AG04450 (cell line): ENCODE data around the gene PC. TPM values are rescaled to one million over a fixed set of nuclear protein-coding genes. Genes with fewer than 3 reads are reported as not detected.

Source experiments
- CTCF ChIA-PET: fragments of 300-600, 350-600 bp; formaldehyde crosslinking; extraction: SDS; loops from one replicate; lab custom pipeline; 2022; ENCODE audit warnings: antibody characterized with exemption, inconsistent platforms; lab: Charles Lee
- POLR2A ChIA-PET: fragments of 350-600 bp; formaldehyde crosslinking; extraction: SDS; loops from one replicate; lab custom pipeline; 2021; ENCODE audit warnings: antibody characterized with exemption, inconsistent platforms; lab: Yijun Ruan, JAX
- DNase-seq: peaks from one replicate; pipeline ENCODE4 v3.0.0-alpha.2; 2011; ENCODE audit warnings: low read depth, low spot score
- H3K27ac ChIP-seq: one replicate; pipeline ENCODE4 v1.5.1; 2012; ENCODE audit warnings: low read depth, low read length, control low read depth
- H3K27me3 ChIP-seq: one replicate; pipeline ENCODE4 v1.6.0; 2012; ENCODE audit warnings: low read length; ENCODE audit not compliant: control insufficient read depth, insufficient read depth
- H3K4me3 ChIP-seq: 2 replicates; pipeline ENCODE4 v1.5.1; 2011; ENCODE audit warnings: mild to moderate bottlenecking, low read depth, low read length, control low read depth
- H3K9me3 ChIP-seq: 2 replicates; pipeline ENCODE4 v1.5.1; 2012; ENCODE audit warnings: low read length; ENCODE audit not compliant: control insufficient read depth, insufficient read depth
- CTCF ChIP-seq: IDR thresholded peaks from 2 replicates; pipeline ENCODE4 v1.5.1; 2011; ENCODE audit warnings: low read depth, low read length, control low read depth, inconsistent platforms
- polyA plus RNA-seq: library from polyadenylated mRNA; depleted of rRNA; stranded (reverse); fragments of >200 nt; gene quantifications from 2 replicates; pipeline ENCODE4 v1.2.3, GENCODE V29; 2011

The PC gene
- polyA plus RNA-seq, 1 experiment: 12.1 TPM

GRCh38 chr11:66885950-66886440 lies 72.2 kb downstream of the PC start:
- no peak for DNase-seq
- Histone ChIP-seq H3K27ac (no peak overlapping the region), H3K27me3 (no peaks in the 10 kb centered on the region), H3K9me3 (peaks cover 4% of the 10 kb centered on the region; the same call in 1 of the 2 replicates), H3K4me3 (no peak overlapping the region)
- ChIA-PET POLR2A (no interaction called here), CTCF (no interaction called here)
- TF ChIP-seq CTCF: no peak

- ChIA-PET CTCF (no interaction called here), POLR2A (no interaction called here)
- Histone ChIP-seq H3K4me3 (no peak overlapping the region), H3K27ac (no peak overlapping the region), H3K27me3 (no peaks in the 10 kb centered on the region), H3K9me3 (peaks cover 4% of the 10 kb centered on the region; the same call in 1 of the 2 replicates)
- DNase-seq: no peak
- TF ChIP-seq CTCF: no peak
Observed at GRCh38 chr11:66885469-66885868, 72.7 kb downstream of the PC start.

GRCh38 chr11:66884443-66884842 lies 73.7 kb downstream of the PC start:
- no peak overlapping the region for H3K27ac ChIP-seq
- POLR2A ChIA-PET: interaction anchor here (0.7 kb wide), 1 partner anchor 8 kb away, joined by 3 read pairs; no protein-coding TSS in a partner anchor

GRCh38 chr11:66883016-66883965 lies 74.9 kb downstream of the PC start:
- H3K4me3 ChIP-seq: no peak overlapping the region
- H3K27ac ChIP-seq: peak overlapping the region; percentile 39
- ChIA-PET CTCF (interaction anchor here (0.6 to 1.3 kb wide), 3 partner anchors 10 to 76 kb away, joined by 3 to 4 read pairs (median 3); no protein-coding TSS in a partner anchor), POLR2A (interaction anchor here (0.6 kb wide), 1 partner anchor 39 kb away, joined by 5 read pairs; no protein-coding TSS in a partner anchor)
- no peak for DNase-seq
- no peaks in the 10 kb centered on the region for H3K27me3 ChIP-seq
- TF ChIP-seq CTCF: peak; percentile 67
- peaks cover 4% of the 10 kb centered on the region; the same call in 1 of the 2 replicates for H3K9me3 ChIP-seq

More at GRCh38 chr11:66884443-66884842, 73.7 kb downstream of the PC start:
- peaks cover 4% of the 10 kb centered on the region; the same call in 1 of the 2 replicates for H3K9me3 ChIP-seq
- no peak for DNase-seq
- no peak overlapping the region for H3K4me3 ChIP-seq
- CTCF ChIA-PET: interaction anchor here (0.6 kb wide), 1 partner anchor 77 kb away, joined by 3 read pairs; no protein-coding TSS in a partner anchor
- H3K27me3 ChIP-seq: no peaks in the 10 kb centered on the region
- TF ChIP-seq CTCF: no peak
